Measurements from ENCODE around the gene NSF. TPM values are rescaled to one million over a fixed set of nuclear protein-coding genes. Genes with fewer than 3 reads are reported as not detected.

NSF gene
- total RNA-seq, 1 donor from 2014 or later: 36.1 TPM

- H3K27me3 ChIP-seq: no peaks in the 10 kb centered on the region
- TF ChIP-seq POLR2A (IDR thresholded peaks at IDR 0.05) (no peak), CTCF (IDR thresholded peaks at IDR 0.05) (no peak), POLR2AphosphoS5 (IDR thresholded peaks at IDR 0.05; ENCODE audit: insufficient read depth in 1 of 2, low read depth in 1 of 2) (no peak)
- intact Hi-C loops (cut with DNase I): no loop called here
- no peaks in the 10 kb centered on the region for H3K9me3 ChIP-seq
- H3K27ac ChIP-seq: no peak overlapping the region
- DNase-seq (ENCODE audit: extremely low spot score in 2 of 2): no peak
- H3K4me3 ChIP-seq: no peak overlapping the region
- no peaks in the 10 kb centered on the region for H3K4me1 ChIP-seq
- H3K36me3 ChIP-seq: no peaks in the 10 kb centered on the region
Observed at GRCh38 chr17:46796084-46796483, 205.6 kb downstream of the NSF start.

- Histone ChIP-seq H3K4me1 (no peaks in the 10 kb centered on the region), H3K27me3 (no peaks in the 10 kb centered on the region), H3K36me3 (no peaks in the 10 kb centered on the region), H3K4me3 (no peak overlapping the region), H3K27ac (no peak overlapping the region), H3K9me3 (no peaks in the 10 kb centered on the region)
- DNase-seq (ENCODE audit: extremely low spot score in 2 of 2): no peak
- intact Hi-C loops (cut with DNase I): no loop called here
- TF ChIP-seq POLR2A (IDR thresholded peaks at IDR 0.05): no peak
- no peak for TF ChIP-seq POLR2AphosphoS5 (IDR thresholded peaks at IDR 0.05; ENCODE audit: insufficient read depth in 1 of 2, low read depth in 1 of 2)
- TF ChIP-seq CTCF (IDR thresholded peaks at IDR 0.05): no peak
Observed at GRCh38 chr17:46796524-46796923, 206.1 kb downstream of the NSF start.

- H3K27me3 ChIP-seq: no peaks in the 10 kb centered on the region
Observed at GRCh38 chr17:46796956-46797530, 206.6 kb downstream of the NSF start.

GRCh38 chr17:46800573-46800972 lies 210.1 kb downstream of the NSF start:
- H3K9me3 ChIP-seq: no peaks in the 10 kb centered on the region
- TF ChIP-seq POLR2A (IDR thresholded peaks at IDR 0.05): no peak
- TF ChIP-seq POLR2AphosphoS5 (IDR thresholded peaks at IDR 0.05; ENCODE audit: insufficient read depth in 1 of 2, low read depth in 1 of 2): no peak
- no peak for TF ChIP-seq CTCF (IDR thresholded peaks at IDR 0.05)
- no peak overlapping the region for H3K4me3 ChIP-seq
- no peaks in the 10 kb centered on the region for H3K4me1 ChIP-seq
- H3K36me3 ChIP-seq: no peaks in the 10 kb centered on the region
- H3K27ac ChIP-seq: no peak overlapping the region
- no peak for DNase-seq (ENCODE audit: extremely low spot score in 2 of 2)
- intact Hi-C loops (cut with DNase I): no loop called here
- H3K27me3 ChIP-seq: no peaks in the 10 kb centered on the region

More at GRCh38 chr17:46796956-46797530, 206.6 kb downstream of the NSF start:
- intact Hi-C loops (cut with DNase I): no loop called here
- no peak for TF ChIP-seq POLR2AphosphoS5 (IDR thresholded peaks at IDR 0.05; ENCODE audit: insufficient read depth in 1 of 2, low read depth in 1 of 2)
- no peak for TF ChIP-seq CTCF (IDR thresholded peaks at IDR 0.05)
- TF ChIP-seq POLR2A (IDR thresholded peaks at IDR 0.05): no peak
- no peaks in the 10 kb centered on the region for H3K4me1 ChIP-seq
- no peaks in the 10 kb centered on the region for H3K36me3 ChIP-seq
- H3K9me3 ChIP-seq: no peaks in the 10 kb centered on the region
- no peak overlapping the region for H3K4me3 ChIP-seq
- no peak overlapping the region for H3K27ac ChIP-seq
- DNase-seq (ENCODE audit: extremely low spot score in 2 of 2): no peak

- H3K36me3 ChIP-seq: no peaks in the 10 kb centered on the region
- no peaks in the 10 kb centered on the region for H3K9me3 ChIP-seq
- no peaks in the 10 kb centered on the region for H3K4me1 ChIP-seq
- intact Hi-C loops (cut with DNase I): no loop called here
- no peaks in the 10 kb centered on the region for H3K27me3 ChIP-seq
- H3K4me3 ChIP-seq: no peak overlapping the region
- TF ChIP-seq POLR2A (IDR thresholded peaks at IDR 0.05) (no peak), CTCF (IDR thresholded peaks at IDR 0.05) (no peak), POLR2AphosphoS5 (IDR thresholded peaks at IDR 0.05; ENCODE audit: insufficient read depth in 1 of 2, low read depth in 1 of 2) (no peak)
- H3K27ac ChIP-seq: no peak overlapping the region
- no peak for DNase-seq (ENCODE audit: extremely low spot score in 2 of 2)
Observed at GRCh38 chr17:46802800-46803199, 212.3 kb downstream of the NSF start.
